GM18868 (cell line): ENCODE results near the gene MEIS1.
"Not testable (repeated sequence)": the region's sequence is repeated elsewhere in the genome, so short reads cannot be mapped to it uniquely, and the experiment has no call there.

Experiments
- ATAC-seq: cut with Tn5 transposase; IDR thresholded peaks from one replicate; pipeline ENCODE4 v1.9.1; 2021; ENCODE audit warnings: mild to moderate bottlenecking, moderate library complexity; ENCODE audit not compliant: unreplicated experiment

The MEIS1 gene

DNA sequence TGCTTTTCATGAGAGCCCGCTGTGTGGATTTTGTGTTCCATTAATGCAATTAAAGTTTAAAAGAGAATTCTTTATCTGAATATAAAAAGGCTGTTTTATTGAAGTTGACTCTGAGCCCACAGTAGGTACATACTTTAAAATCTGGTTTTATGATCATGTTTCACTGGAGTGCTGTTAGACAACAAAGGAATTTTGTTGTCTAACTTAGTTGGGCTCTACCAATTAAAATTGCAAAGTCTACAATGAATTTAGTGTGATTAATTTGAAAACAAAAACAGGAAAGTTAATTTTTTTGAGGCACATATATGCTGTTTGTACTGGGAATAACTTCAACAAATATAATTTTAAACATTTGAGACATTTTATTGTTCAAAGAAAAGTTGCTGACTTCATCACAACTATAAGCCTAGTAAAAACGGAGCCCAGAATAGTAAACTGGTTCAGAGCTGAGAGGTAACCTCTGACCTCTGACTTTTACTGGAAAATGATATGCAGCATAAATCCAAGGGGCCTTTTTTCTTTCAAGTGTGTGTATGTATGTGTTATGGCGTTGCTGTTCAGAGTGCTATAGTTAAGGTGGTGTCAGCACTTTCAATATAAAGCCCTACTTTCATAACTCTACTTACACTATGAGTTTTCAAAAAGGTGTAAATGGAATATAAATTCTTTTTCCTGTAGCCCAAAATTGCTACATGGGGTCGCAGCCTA, 30.2 kb downstream of the MEIS1 start:
- no peak for ATAC-seq

DNA sequence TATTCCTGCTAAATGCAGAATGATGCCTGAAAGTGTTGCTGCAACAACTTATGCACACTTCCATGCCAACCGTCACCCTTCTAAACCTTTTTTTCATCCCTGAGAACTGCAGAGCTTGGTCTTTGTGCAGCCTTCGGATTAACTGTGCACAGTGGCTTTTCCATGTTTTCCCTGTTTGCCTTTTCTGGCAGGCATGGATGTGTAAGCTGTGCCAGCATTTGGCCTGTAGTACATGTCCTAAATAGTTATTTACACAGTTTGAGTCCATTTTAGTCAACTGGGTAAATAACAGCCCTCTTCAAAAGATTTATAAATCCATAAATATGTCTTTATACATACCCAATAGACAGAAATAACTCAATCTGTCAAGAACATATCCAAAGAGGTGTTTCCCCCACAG, 31.5 kb downstream of the MEIS1 start:
- ATAC-seq = no peak

DNA sequence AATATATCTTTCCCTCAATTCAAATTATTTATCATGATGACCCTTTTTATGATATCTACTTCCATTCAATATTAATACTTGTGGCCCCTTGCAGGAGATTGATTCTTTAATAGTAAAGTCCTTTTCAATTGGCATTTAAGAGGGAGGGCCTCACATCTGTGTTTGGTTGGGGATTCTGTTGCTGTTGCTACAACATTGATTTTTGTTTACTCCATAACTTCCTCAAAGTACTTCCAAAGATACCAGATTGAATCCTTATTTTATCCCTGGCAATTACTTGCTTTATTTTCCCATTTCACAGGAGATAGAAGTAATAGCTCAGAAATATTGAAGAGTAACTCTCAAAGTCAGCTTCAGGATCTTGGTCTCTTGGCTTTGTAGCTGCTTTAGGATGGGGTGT, 32.8 kb downstream of the MEIS1 start:
- no peak for ATAC-seq

DNA sequence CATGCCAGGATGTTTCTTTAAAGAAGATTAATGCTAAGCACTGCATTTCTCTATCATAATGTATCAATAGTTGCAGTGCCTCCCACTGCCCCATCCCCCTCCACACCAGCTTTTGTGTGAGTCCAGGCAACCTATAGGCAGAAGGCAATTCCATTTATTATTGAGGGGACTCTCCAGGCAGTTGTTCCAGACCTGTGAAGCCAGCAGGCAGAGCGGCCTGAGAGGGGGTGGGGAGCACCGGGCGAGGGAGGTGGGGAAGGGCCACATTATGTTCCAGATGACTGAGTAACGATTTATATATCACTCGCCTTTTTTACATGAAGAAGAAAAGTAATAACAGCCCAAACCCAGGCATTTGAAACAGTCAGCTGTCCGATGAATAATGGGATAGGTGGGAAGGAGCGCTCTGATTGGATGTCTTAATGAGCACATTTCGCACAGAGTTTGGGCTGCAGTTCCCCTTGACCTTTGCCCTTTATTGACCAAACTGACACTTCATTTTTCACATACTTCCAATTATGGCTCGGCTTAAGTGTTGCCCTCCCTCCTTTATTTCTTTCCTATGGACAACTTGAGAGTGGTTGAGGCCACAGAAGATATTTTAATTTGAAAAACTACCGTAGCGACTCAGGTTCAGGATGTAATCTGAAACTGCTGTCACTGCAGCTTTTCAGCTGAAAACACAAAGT, 34.4 kb downstream of the MEIS1 start:
- no peak for ATAC-seq

DNA sequence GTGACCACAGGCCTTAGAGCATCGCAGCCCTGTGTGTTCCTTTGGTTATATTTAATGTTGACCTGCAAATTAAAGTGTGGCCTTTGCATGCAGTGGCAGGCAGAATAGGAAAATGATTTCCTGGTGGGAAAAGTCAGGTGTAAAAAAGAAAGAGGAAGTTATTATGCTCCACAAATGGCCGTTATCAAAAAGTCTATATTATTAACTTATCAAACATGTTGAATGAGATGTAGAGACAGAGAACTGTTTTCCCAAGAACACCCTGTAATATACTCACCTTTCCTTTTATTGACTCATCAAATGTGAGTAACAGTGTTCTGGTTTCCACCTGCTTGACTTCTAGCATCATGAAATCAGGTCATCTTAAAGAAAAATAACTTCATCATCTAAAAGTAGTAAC, 35.3 kb downstream of the MEIS1 start:
- ATAC-seq = no peak

DNA sequence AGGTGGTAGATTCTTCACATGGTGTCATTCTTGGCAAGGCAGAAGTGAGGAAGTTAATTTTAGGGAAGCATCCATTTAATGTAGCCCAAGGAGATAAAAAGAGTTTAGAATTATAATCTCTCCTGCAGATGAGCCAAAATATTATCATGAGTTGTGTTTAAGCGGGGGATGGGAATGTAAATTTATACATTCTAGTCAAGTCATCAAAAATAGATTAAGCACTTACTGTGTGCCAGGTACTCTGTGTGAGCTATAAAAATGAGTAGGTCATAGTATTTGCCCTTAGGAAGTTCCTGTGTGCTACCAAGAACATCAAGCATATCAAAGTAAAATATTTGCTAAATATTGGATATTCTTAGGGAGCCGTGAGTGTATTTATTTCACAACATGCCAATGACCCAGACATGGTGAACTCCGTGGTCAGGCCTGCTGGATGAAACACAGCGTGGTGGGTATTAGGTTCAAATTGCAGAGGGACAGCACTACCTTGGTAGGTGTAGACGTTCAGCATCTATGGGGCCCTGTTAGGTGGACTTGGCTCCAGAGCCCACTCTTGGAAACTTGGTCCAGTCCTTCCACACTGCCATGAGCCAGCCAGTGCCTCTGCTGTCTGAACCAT, 37.4 kb downstream of the MEIS1 start:
- ATAC-seq = no peak

DNA sequence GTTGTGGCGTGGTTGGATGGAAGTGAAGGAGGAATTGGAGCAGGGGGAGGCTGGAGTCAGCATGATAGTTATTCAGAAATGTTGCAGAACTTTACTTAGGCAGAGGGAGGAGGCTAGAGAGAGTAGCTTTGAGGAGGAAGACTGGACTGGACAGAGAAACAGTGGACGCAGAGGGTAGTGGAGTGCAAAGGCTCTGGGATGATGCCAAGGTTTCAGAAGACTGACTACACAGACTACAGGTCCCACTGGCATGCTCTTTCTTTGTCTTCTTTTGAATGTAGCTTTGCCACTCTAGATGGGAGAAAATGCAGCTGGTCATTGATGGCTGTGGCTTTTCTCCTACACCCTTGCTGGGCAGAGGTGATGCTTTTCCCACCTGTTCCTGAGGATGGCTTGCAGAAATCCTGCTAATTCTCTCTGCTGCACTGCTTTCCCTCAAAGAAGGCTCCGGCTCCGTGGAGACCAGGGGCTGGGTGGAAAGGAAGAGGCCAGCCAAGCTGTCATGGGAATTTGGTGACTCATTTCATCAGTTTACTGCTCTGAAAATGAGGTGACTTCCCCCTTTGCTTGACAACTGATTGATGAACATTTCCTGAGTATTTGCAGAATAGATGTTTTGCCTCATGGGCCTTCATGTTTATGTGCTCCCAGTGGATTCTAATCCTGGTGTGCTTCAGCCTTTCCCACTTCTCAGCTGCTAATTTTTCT, 42.4 kb downstream of the MEIS1 start:
- ATAC-seq = no peak

DNA sequence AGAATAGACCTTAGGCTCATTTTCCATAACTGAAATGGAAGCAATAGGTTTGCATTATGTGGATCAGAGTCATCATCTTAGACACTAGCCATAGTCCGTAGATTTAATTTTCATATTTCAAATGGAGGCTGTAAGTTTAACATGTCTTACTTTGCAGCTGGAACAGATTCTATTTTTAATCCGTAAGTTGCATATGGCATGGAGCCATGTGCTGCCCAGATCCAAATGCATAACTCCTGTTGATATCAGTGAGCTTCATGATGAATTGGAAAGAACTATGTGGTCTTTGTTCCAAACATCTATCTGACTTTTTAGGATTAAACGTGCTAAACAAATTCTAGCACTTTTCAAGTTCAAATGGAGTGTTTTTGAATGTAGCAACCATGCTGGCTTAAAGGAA, 43.4 kb downstream of the MEIS1 start:
- ATAC-seq = no peak

DNA sequence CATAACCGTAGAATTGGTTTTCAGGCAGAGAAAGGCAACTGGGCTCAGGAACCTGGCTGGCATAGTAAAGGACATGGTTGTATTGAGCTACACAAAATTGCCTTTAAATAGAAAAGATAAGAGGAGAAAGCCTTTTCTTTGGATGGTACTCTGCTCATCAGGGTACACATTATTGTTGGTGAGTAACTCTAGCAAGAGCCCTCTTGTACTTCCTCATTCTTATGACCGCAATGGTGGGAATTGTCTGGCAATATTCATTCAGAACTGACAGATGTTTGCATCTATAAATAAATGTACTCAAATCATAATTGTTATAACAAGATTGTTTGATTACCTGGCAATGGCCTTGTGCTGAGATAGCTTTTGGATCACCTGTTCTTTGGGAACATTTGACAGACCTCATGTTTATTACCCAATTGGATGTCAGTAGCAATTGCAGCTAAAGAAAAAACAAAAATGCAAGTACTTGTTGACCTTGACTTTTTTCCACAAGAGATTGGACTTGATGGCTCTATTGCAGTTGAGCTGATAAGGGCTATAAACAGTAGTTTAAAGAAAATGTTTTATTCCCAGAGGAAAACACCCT, 43.9 kb downstream of the MEIS1 start:
- no peak for ATAC-seq

DNA sequence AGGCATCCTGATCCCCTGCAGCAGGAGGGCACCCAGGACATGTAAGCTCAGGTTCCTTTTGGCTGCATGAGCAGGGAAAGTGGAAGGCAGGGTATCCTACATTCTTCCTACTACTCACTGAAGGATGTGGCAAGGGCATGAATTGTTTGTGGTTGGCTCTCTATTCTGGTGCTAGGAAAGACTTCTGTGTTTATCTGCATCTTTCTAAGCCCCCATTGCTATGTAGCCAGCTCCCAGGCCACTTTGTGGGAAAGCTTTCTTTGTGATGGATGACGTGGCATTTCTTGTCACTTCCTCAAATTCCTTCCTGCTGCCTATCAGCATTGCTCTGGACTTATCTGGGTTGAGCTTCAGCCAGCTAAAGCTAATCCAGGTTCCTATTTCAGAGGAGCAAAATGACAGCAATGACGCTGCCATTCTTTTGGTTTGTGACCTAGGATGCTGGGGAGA, 46.2 kb downstream of the MEIS1 start:
- no peak for ATAC-seq

DNA sequence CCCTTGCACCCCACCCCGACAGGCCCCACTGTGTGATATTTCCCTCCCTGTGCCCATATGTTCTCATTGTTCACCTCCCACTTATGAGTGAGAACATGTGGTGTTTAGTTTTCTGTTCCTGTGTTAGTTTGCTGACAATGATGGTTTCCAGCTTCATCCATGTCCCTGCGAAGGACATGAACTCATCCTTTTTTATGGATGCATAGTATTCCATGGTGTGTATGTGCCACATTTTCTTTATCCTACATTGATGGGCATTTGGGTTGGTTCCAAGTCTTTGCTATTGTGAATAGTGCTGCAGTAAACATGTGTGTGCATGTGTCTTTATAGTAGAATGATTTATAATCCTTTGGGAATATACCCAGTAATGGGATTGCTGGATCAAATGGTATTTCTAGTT, 50.3 kb downstream of the MEIS1 start:
- ATAC-seq = not testable (repeated sequence)

DNA sequence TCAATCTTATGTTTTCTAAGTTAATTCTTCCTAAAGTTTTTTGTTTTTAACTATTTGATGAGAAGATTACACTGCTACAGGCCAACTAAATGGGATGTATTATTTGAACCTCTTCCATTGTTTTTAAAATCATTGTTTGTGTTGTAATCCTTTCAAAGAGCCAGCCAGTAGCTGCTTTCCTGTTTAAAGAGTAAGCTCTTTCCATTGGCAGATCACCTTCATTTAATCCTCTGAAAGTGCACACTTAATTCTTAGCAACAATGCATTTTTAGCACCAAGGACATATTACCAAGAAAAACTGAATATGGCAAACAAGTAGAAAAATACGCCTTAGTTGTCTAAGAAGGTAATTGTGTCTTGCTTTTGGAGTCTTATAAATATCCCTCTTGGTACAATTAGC, 54.0 kb downstream of the MEIS1 start:
- no peak for ATAC-seq

DNA sequence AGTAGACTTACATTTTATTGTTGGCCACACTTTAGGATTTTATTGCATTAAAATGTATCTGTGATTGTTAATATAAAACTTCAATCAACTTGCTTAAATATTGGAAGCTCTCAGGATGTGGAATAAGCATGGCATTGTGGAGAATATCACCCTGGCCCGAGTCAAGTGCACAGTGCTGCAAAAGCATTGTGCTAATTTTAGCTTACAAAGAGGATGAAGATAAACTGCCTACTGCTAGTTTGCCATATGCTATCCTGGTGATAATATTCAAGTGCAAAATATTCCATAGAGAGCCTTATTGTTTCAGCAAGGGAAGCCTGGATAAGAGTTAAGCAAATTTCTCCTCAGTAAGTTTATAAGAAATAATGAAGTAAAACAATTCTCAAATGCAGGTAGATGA, 54.5 kb downstream of the MEIS1 start:
- ATAC-seq = no peak

DNA sequence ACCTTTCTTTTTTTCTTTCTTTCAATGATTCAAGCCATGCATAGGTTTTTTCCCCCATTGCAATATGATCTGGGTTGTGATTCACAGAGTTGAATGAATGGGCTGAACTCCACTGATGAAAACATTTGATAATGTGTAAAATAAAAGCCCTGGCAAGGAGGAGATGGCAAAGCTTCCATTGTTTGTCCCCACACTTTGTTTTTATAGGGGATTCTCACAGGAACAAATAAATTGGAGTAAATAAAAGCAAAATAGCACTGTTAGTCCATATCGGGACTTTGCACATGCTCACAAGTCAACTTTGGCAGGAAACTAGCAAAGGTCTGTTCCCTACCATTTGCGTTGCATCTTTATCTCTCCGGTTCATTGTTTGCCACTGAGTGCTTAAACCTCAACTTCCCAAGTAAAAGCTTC, 55.7 kb downstream of the MEIS1 start:
- no peak for ATAC-seq

DNA sequence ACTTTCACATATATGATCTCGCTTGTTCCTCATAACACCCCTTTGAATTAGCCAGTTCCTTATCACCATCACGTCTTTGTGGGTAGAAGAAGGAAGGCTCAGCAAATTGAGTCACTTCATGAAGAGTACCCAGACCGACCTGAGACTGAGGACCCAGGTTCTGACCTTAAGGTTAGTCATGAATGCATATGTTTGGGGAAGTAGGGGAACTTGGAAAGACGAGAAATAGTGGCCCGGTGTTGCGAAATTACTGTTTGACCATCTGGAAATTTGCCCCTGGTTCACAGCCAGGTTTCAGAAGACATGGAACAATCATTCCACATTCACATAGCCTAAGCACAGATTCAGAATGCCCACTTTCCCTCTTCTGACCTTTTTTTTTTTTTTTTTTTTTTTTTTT, 59.8 kb downstream of the MEIS1 start:
- no peak for ATAC-seq

DNA sequence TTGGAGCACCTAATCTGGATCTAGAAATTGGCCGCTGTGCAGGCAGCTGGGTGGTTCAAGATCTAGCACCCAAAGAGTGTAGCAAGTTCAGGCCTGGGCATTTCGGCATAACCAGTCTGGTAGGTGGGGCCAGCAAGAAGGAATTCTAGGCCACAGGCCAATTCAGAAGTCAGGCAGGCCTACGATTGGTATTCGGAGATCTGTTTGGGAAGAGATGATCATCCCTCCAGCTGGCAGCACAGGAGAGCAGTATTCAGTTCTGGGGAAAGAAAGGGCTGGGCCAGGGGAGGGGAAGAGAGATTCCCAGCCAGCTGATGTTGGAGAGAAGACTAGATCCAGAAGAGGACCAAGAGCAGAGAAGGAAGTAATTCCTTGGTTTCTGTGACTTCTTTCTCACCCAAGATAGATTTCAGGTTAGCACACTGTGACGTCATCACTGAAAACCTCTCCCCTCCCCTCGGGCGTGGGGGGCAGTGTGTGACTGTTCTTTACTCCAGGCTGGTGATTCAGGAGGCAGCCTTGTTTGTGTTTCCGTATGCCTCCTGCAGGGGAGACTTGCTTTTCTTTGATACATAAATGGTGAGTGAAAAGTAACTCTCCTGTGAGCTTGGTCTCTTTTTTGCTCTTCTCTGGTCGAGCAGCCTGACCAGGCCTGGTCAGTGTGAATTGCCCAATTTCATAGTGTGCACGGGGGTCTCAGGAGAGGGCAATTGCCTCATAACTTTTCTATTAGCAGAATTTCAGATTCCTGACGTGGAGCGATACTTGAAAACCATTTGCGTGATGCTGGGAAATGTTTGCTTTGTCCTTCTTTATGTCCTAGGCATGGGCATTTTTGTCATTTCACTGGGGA, 61.1 kb downstream of the MEIS1 start:
- no peak for ATAC-seq

DNA sequence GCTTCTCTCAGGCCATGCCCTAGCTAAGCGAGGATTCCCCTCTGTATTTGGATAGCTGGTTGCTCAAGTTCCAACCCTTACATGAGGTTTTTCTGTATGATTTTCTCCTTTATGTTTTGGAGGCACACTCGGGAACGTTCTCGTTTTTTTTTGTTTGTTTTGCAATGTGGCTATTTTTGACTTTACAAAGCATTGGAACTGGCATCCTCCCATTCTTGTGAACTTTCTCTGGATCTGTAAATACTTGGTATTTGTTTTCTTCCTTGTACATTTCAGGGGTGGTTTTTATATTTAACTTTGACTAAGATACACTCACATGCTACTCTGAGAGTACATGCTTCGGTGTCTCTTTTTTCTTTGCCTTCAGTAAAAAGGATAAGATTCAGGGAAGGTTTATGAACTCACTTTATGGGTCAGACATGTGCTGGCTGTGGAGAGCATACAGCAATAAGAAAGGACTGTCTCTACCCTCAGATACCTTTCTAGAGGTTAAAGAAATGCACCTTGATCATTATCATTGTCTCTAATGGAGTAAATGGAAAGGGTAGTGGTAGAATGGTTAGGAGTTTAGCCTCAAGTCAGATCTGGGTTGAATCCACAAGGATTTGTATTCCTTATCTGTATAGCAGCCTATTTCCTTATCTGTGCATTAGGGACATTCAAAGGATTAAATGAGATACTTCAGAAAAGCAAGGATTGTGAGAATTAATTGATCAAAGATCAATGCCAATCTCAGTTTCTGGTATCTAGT, 61.9 kb downstream of the MEIS1 start:
- no peak for ATAC-seq

DNA sequence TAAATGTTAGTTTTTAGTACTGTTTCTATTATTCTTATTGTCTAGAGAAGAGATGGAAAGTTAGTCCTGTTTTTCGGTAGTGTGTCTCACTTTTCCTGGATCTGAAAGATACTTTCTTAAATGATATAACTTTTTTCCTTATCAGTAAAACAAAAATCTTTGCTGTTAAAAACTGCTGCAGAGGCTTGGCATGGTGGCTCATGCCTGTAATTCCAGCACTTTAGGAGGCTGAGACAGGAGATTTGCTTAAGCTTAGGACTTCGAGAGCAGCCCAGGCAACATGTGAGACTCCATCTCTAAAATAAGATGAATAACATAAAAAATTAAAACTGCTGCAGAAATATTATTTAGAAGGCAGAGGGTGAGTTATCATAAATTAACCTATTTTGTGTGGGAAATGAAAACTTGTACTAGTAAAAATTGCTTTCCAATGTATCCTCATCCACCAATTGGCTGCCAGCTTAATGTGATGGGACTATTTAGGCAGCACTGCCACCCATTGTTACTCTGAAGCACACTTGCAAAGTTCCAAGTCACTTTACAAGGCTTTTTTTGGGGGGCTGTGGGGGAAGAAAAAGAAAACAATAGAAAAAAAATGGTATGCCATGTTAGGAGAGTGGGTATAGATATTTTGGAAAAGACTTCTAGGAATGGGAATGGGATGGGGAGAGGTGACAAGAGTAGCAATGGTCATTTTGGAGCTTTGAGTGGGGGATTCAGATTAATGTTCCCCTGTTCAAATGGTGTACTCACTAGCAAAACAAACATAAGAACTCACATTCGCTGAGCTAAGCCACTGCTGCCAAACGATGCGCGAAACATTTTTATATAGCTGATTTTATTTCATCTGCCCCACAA, 62.7 kb downstream of the MEIS1 start:
- ATAC-seq = no peak
